ENCODE data around the gene HOXD9.

HOXD9 gene

GRCh38 chr2:176122683-176123410 lies at the start of gene HOXD9:
TSS of gene HOXD9 (plus strand) at chr2:176122719. CDS start at chr2:176122769, 50 bp downstream.
- no peak for DNase-seq (ENCODE audit: low read depth, low spot score)

- no peak for DNase-seq (ENCODE audit: low read depth, low spot score)
Observed at GRCh38 chr2:176072951-176073904, 49.3 kb upstream of the HOXD9 start.

DNA sequence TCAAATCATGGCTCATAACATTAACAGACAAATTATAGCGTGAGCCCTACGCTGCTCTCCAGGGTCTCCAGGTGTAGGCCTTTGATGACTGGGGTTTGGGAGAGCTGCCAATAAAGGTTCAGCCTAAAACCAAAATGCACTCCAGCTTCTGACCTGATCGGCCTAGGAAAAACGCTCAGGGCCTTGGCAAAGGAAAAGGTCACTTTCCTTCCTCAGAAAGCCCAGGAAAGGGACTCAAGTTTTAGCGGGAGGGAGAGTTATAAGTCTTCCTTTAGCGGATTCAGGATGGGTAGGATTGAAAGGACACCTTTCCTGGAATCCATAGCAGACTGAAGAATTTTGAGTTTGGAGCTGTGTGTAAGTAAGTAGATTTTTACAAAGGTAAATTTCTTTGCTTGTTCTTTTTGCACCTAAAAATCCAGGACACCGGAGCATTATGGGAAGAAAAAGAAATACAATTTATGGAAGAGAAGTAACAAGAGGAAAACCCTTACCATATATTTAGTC lies 47.5 kb upstream of the HOXD9 start:
- DNase-seq (ENCODE audit: low read depth, low spot score): no peak

DNA sequence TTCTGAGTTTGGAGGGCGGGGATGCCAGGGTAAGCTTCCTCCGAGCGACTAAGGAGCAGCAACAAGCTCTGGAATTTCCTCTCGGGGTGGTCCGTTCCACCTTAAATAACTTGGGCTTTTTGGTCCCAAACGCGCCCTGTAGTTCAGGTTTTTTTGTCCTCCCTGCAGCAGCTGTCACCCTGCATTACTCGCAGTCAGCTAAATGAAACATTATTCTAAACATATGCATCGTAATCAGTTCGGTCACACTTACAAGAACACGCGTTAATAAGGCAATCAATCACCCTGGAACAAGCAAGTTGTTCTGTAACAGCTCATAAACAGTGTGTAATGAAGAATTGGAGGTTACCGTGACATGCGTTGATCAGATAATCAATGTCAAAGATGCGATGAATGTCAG lies 47.0 kb upstream of the HOXD9 start:
- DNase-seq (ENCODE audit: low read depth, low spot score): no peak

GRCh38 chr2:176076063-176076462 lies 46.5 kb upstream of the HOXD9 start:
- no peak for DNase-seq (ENCODE audit: low read depth, low spot score)

DNA sequence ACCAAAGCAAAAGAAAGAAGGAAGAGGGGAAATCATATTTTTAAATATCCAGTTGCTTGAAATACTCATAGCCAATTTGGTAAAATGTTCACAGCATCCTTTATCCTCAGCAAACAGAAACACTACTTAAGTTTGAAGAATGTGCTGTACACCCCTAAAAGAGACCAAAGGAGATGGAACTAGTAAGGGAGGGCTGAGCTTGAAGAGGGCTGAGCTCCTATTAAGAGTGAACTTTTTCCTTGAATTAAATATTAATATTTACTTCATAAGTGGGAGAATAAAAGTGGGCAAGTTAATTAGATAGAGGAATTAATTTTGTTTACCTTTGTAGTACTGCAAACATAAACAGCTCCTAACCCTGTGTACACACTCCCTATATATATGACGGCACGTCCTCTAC lies 45.7 kb upstream of the HOXD9 start:
- DNase-seq (ENCODE audit: low read depth, low spot score): no peak

GRCh38 chr2:176078541-176079284 lies 43.8 kb upstream of the HOXD9 start:
- DNase-seq (ENCODE audit: low read depth, low spot score): no peak

DNA sequence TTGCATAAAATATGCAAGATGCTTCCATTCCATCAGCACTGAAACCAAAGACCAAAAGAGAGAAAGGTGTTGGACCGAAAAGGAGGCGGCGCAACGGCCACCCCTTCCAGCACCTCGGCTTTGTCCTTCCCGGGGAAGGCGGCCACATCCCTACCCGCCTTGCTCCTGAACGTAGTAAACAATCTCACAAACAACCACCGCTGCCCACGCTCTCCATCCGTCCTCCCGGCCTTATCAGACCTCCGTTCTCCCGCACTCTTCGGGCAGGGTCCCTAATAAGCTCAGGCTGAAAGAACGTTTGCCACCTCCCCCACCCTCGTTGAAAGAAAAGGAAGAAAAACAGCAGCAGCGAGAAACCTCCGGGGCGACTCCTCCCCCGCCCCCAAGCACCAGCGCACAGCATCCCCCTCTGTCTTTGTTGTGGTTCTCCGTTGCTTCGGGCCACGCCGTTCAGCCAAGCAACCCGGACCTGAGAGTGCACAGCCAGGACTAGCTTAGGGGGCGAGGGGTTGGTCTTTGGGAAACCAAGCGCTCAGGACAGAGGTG lies 43.2 kb upstream of the HOXD9 start:
- no peak for DNase-seq (ENCODE audit: low read depth, low spot score)

DNA sequence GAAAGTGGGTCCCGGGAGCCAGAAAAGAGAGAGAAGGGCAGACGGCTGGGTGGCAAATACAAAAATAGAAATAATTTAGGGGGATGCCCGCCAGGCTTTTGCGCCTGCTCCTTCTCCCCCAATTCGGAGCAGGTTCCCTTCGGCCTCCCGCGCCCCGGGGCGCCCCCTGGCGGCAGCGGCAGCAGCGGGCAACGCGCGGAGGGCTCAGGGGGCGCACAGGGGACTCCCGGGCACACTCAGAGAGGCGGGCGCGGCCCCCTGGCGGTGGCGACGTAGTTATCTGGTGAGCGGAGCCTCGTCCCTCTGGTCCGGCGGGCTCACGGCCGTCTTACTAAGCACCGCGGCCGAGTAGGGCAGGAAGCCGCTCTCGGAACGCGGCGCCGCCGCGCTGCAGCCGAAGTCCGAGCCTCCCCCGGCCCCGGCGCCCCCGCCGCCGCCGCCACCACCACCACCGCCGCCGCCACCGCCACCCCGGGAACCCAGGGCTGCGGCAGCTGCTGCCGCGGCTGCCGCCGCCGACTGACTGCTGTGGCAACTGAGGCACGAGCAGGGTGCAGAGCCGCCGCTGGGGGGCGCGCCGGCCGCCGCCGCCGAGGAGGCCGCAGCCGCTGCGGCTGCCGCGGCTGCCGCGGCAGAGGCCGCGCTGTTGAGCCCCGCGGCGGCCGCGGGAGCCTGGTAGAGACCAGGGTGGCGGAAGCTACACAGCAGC lies 42.5 kb upstream of the HOXD9 start:
- DNase-seq (ENCODE audit: low read depth, low spot score): no peak

- no peak for DNase-seq (ENCODE audit: low read depth, low spot score)
Observed at GRCh38 chr2:176080540-176081375, 41.8 kb upstream of the HOXD9 start.

DNA sequence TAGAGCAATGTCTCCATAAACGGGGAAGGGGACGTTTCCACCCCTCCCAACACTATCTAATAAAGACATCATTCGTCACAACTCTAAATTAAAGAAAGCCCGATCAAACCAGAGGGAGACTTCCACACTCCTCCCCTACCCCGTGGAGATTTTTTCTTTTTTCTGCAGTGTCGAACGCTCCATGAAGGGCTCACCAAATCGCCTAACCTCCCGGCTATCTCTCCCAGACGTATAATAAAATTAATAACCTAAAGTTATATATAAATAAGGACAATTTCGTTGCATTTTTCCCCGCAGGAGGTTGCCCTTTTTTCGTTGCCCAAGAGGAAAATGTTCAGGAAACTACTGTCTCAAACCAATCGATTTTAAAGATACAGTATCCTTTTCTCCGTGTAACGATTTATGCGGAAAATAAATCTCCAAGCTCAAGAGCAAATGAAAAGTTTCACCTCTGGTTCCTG lies 41.1 kb upstream of the HOXD9 start:
- DNase-seq (ENCODE audit: low read depth, low spot score): no peak

DNA sequence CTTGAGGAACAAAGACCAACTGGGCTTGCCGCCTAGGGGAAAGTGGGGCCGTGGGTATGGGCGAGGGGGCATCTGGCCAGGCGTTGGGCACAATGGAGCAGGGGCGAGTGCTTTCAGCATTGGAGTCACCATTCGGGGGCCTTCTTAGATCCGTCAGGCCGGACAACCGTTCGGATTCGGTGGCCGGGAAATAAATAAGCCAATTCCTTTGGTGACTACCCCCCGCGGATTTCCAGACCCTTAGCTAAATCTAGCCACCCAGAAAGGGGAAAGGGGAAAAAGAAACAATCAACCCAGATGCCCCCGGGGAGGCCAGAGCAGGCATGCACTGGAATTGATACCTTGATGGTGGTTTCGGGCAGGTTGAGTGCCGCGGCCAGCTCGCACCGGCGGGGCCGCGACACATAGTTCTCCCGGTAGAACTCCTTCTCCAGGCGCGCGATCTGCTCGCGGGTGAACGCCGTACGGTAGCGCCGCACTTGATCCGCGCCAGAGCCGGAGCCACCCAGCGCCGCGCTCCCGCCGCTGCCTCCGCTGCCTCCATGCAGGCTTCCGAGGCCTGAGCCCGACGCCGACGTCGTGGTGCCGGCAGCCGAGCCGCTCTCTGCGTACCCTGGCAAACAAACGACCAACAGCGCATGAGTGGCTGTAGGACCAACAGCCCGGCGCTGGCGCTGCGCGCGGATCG lies 40.5 kb upstream of the HOXD9 start:
- DNase-seq (ENCODE audit: low read depth, low spot score): no peak

DNA sequence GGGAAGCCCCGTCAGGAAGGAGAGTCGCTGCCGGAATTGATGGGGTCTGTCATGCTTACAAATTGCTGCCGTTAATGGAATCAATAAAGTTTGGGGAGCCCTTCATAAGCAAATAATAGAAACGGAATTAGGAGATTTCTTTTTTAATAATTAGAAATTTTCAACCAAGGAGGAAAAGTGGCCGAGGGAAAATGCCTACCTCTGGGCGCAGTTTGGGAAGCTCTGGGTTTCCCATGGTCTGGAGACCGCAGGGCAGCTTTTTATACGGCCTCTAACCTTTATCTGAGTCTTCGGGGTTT lies 40.0 kb upstream of the HOXD9 start:
- no peak for DNase-seq (ENCODE audit: low read depth, low spot score)

DNA sequence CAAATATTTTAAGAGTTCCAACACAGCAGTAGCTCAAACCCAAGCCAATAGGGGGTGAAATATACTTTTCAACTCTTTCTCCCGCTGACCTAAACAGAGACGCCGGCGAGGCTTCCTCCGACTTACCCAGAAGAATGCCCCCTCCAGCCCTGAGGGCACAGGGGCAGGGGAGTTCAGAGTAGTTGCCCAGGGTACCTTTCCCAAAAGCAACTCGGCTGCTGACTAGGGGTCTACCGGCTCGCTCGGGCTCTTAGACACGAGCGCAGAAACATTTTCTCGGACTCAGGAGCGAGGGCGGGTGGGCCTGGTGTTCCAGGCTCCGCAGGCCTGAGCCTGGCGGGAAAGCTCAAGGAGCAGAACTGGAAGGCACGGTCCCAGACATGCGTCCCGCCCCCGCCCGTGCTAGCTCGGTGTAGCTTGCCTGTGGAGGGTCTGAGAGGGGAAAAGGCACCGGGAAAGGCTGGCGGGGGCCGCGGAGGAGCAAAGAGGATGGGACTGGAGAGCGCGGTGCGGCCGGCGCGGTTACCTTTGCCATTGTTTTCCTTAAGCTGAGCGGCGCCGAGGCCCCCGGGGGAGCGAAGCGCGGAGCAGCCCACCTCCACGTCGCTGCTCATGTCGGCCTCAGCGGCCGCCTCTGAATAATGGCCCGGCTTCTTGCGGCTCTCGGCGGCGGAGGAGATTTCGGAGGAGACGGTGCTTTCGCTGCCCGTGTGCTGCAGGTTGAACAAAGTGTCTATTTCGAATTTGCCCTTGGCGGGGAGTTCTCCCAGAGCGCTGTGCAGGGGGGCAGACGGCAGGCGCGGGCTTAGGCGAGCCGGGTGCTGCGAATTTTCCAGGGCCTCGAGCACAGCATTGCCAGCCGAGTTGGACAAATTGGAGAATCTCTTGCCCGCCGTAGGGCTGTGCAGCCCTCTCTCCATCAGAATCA lies 39.4 kb upstream of the HOXD9 start:
- DNase-seq (ENCODE audit: low read depth, low spot score): no peak

DNA sequence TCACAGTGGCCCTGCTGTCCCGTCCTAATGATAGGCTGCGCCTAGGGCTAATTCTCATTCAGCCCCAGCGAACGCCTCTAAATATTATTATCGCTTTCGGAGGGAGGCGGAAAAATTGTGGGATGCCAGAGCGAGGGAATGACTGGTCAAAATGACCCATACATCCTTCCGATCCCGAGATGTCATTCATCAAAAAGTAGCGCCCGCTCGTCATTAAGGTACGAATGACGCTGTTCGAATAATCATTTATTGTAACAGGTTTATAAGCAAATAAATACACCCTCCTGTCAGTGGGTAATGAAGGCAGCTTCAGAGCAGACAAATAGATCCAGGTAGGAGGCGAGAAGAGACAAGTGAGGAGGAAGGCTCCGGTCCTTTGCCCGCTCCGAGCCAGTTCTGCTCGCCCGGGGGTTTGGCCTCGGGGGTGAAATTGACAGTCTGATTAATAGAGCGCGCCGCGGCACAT lies 38.7 kb upstream of the HOXD9 start, which contains the start of gene EVX2:
TSS of gene EVX2 (minus strand) at position 167 of the 466 bp plus-strand sequence. CDS start 186 bp downstream, outside the sequence.
- no peak for DNase-seq (ENCODE audit: low read depth, low spot score)

- DNase-seq (ENCODE audit: low read depth, low spot score): no peak
Observed at GRCh38 chr2:176084611-176085119, 37.9 kb upstream of the HOXD9 start.

DNA sequence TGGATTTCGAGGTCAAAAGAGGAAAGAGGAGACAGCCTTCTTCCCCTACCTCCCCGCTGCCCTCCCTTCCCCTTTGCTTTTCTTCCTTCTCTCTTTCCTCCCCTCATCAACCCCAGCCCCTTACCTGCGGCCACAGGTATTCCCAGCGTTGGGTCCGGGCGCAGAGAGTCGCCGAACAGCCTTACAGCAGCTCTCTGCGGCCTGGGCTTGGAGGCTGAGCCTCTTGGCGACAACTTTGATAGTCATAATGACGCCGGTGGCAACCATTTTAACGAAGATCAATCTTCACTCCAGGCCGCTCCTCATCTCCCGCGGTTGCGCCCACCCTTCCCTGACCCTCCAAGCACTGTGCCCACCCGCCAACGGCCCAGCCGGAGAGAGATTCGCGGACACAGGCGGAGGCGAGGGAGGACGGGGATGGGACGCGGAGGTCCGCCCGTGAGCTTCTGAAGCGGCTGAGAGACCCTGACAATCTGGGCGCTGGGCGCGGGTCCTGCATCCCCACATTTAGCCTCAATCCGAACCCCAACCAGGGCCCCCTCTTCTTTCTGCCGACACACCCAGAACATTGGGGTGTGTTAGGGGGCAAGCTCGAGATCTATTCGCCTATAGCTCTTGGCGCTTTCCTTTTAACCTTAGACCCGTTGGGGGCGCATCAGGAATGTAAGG lies 37.3 kb upstream of the HOXD9 start:
- no peak for DNase-seq (ENCODE audit: low read depth, low spot score)

Data from iPS DF 19.7 (cell line).